Naive thymus-derived CD4-positive, alpha-beta T cell (primary cell): ENCODE data around the gene HOXA3. TPM values are rescaled to one million over a fixed set of nuclear protein-coding genes. Genes with fewer than 3 reads are reported as not detected.

ENCODE experiments used
- ATAC-seq: fragments of 150-1000 bp; cut with Tn5 transposase; 2 replicates; pipeline ENCODE4 v1.10.0; 2021; ENCODE audit warnings: mild to moderate bottlenecking, moderate library complexity
- CTCF ChIA-PET: fragments of 350-600 bp; sonication (Branson Sonifier 250); formaldehyde crosslinking; loops from one replicate; lab custom pipeline; 2021; ENCODE audit warnings: antibody characterized with exemption; lab: Charles Lee
- POLR2A ChIA-PET: fragments of 350-600 bp; sonication (Branson Sonifier 250); formaldehyde crosslinking; loops from one replicate; lab custom pipeline; 2021; ENCODE audit warnings: antibody characterized with exemption, inconsistent platforms; lab: Charles Lee
- DNase-seq, 9 donors: peaks; one replicate each; pipeline versions ENCODE4 v3.0.0 to v3.0.0-alpha.2; 2020 to 2022; ENCODE audit warnings: mixed read lengths in 1 of 9
- H3K27ac ChIP-seq: one replicate; pipeline ENCODE4 v1.7.0; 2013; ENCODE audit warnings: mild to moderate bottlenecking, low read depth, low read length, moderate library complexity
- H3K27me3 ChIP-seq, 2 donors: one replicate each; pipeline ENCODE4 v1.7.0; 2013; ENCODE audit warnings: low read length in 2 of 2, mild to moderate bottlenecking in 2 of 2, moderate library complexity in 2 of 2; ENCODE audit not compliant: control insufficient read depth in 2 of 2, insufficient read depth in 2 of 2
- H3K36me3 ChIP-seq, 3 experiments: 1 replicate in 2 of 3; 2 replicates in 1 of 3; pipeline ENCODE4 v1.7.0; 2013; ENCODE audit warnings: low read length in 3 of 3, mild to moderate bottlenecking in 3 of 3, moderate library complexity in 1 of 3; ENCODE audit not compliant: insufficient read depth in 3 of 3, control insufficient read depth in 2 of 3
- H3K4me1 ChIP-seq, 2 donors: one replicate each; pipeline ENCODE4 v1.7.0; 2013; ENCODE audit warnings: low read length in 2 of 2, mild to moderate bottlenecking in 2 of 2, moderate library complexity in 1 of 2; ENCODE audit not compliant: control insufficient read depth in 2 of 2, insufficient read depth in 2 of 2
- H3K4me3 ChIP-seq: 2 replicates; pipeline ENCODE4 v1.7.0; 2013; ENCODE audit warnings: mild to moderate bottlenecking, low read length
- H3K9me3 ChIP-seq, 3 experiments: 1 replicate in 2 of 3; 2 replicates in 1 of 3; pipeline ENCODE4 v1.7.0; 2013; ENCODE audit warnings: low read length in 3 of 3; ENCODE audit not compliant: control insufficient read depth in 2 of 3
- H3K27ac Mint-ChIP-seq, 9 donors: one replicate each; pipeline ENCODE4 v1.8.0; 2020 to 2022; ENCODE audit warnings: mixed read lengths in 9 of 9, mild to moderate bottlenecking in 8 of 9, moderate library complexity in 5 of 9, inconsistent platforms in 2 of 9
- H3K27me3 Mint-ChIP-seq, 5 donors: one replicate each; pipeline ENCODE4 v1.8.0; 2021 to 2022; ENCODE audit warnings: mixed read lengths in 5 of 5, mild to moderate bottlenecking in 1 of 5
- H3K36me3 Mint-ChIP-seq, 5 donors: one replicate each; pipeline ENCODE4 v1.8.0; 2020 to 2022; ENCODE audit warnings: mixed read lengths in 5 of 5, mild to moderate bottlenecking in 3 of 5, inconsistent platforms in 1 of 5
- H3K4me1 Mint-ChIP-seq, 7 donors: one replicate each; pipeline ENCODE4 v1.8.0; 2020 to 2022; ENCODE audit warnings: mixed read lengths in 7 of 7, mild to moderate bottlenecking in 3 of 7, inconsistent platforms in 1 of 7
- H3K4me3 Mint-ChIP-seq, 10 donors: one replicate each; pipeline ENCODE4 v1.8.0; 2020 to 2022; ENCODE audit warnings: mild to moderate bottlenecking in 10 of 10, mixed read lengths in 10 of 10, moderate library complexity in 6 of 10, inconsistent platforms in 2 of 10
- H3K9me3 Mint-ChIP-seq, 11 donors: one replicate each; pipeline ENCODE4 v1.8.0; 2020 to 2022; ENCODE audit warnings: mixed read lengths in 11 of 11, mild to moderate bottlenecking in 4 of 11, inconsistent platforms in 1 of 11, moderate library complexity in 1 of 11
- intact Hi-C, 2 donors: fragments of 100-400 bp; cut with micrococcal nuclease; formaldehyde crosslinking; loops; one replicate each; pipeline ENCODE4 v1.15.1; 2023
- polyA plus RNA-seq, 2 donors: library from polyadenylated mRNA; unstranded; fragments of 300-500 nt; fragmentation: Illumina TruSeq; gene quantifications; one replicate each; pipeline ENCODE4 v1.2.3, GENCODE V29; 2021
- total RNA-seq, 6 experiments: library from RNA in 5 of 6; stranded (reverse) in 5 of 6; gene quantifications; 1 replicate in 5 of 6; 2 replicates in 1 of 6; pipeline ENCODE4 v1.2.3 and lab custom pipeline; 2021 to 2026

HOXA3 gene
- total RNA-seq (under 1 TPM in 1 of 5 experiments, not detected in 4; 0.12 TPM), polyA plus RNA-seq (not detected), total RNA-seq (lab: John Stamatoyannopoulos, UW) (not detected)

DNA sequence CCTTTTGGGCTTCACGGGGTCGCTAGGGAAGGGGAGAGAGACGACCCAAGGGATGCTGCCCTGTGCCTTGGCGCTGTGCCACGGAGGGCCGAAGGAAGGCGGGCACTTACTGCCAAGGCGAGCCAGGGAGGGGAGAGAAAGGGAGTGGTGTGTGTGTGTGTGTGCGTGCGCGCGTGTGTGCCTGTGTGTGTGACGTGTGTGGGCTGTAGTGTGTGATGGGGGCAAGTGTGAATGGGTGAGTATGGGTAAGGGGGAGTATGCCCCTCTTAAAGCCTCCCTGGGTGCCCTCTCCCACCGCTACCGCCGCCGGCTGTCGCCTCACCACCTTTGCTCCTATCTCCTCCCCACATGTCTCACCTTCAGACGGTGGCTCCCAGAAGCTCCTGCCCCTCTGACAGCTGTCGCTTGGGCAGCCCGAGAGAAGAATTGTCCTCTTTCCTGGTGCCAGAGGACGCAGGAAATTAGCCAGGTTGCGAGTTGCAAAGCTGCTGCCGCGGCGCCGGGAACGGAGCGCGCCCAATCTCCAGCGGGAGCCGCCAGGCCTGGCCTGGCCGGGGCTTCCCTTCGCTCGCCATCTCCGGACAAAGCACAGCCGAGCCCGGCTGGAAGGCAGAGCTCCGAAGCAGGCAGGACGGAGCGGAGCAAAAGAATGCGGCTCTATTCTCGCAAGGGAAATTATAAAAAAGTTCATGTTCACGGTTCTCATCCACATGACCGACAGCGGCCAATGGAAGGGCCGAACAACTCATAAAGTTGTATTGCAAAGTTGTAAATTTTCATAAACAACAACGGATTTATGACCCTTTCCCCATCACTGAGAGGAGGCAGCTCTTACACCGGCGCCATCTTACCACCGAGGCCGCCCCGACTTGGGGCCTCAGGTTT lies at the start of gene HOXA3:
HOXA3 (minus strand) TSS at position 653 of the 885 bp plus-strand sequence. CDS start 41,943 bp downstream, outside the sequence.
- peaks cover 0 to 5% (median 0%) of the 10 kb centered on the region in 11 donors for H3K9me3 Mint-ChIP-seq
- no peak within 1 kb of the TSS for H3K27ac ChIP-seq
- peak within 1 kb of the TSS in 3 of 9 donors; percentile 2 to 79 (median 69) for H3K27ac Mint-ChIP-seq
- ChIA-PET CTCF (interaction anchor here (1.3 to 4.2 kb wide), 2 partner anchors 10 to 11 kb away, joined by 4 to 42 read pairs; no protein-coding TSS in a partner anchor), POLR2A (no interaction called here)
- DNase-seq: peak in 1 of 9 donors; percentile 21
- no peaks in the 10 kb centered on the region for H3K36me3 ChIP-seq
- peaks cover 39 to 52% of the 10 kb centered on the region in 2 donors for H3K4me1 ChIP-seq
- peaks cover 59 to 71% of the 10 kb centered on the region in 2 donors for H3K27me3 ChIP-seq
- peaks cover 21 to 67% (median 49%) of the 10 kb centered on the region in 7 donors for H3K4me1 Mint-ChIP-seq
- H3K4me3 ChIP-seq: no peak within 1 kb of the TSS
- ATAC-seq: no peak
- peaks cover 70 to 93% (median 86%) of the 10 kb centered on the region in 5 donors for H3K27me3 Mint-ChIP-seq
- H3K36me3 Mint-ChIP-seq: peaks cover 0 to 3% (median 0%) of the 10 kb centered on the region in 5 donors
- intact Hi-C loops: loop anchor here (2.0 to 5.0 kb wide), 2 partner anchors 35 to 53 kb away; partner anchors contain the start of gene HOXA11 (in 2 of the 2)
- no peaks in the 10 kb centered on the region for H3K9me3 ChIP-seq
- peak within 1 kb of the TSS; percentile 47 to 80 (median 77) for H3K4me3 Mint-ChIP-seq

DNA sequence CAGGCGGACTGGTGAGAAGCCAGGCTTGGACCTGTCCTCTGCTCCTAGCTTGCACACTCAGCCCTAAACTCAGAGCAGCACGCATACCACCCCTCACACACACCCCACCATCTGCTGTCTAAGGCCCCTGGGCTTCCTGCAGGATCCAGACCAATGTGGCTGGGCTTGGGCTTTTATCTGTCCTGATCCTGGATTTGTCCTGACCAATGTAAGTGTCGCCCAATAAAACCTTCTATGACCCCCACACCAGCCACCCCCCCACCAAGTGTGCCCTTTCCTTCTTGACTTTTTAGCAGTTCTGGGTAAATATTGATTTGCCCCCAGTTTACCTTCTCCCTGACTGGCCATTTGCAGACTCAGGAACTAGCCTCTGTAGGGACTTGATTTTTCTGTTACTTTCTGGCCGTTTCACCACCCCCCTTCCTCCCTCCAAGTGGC lies 49.2 kb upstream of the HOXA3 start:
- CTCF ChIA-PET: no interaction called here
- POLR2A ChIA-PET: no interaction called here
- H3K4me3 Mint-ChIP-seq: peak overlapping the region in 7 of 10 donors; percentile 69 to 85 (median 75)
- Histone ChIP-seq H3K27me3 (peaks cover 28 to 59% of the 10 kb centered on the region in 2 donors), H3K36me3 (no peaks in the 10 kb centered on the region), H3K9me3 (no peaks in the 10 kb centered on the region), H3K27ac (no peak overlapping the region), H3K4me3 (no peak overlapping the region), H3K4me1 (peaks cover 15 to 18% of the 10 kb centered on the region in 2 donors)
- intact Hi-C loops: loop anchor here (2.0 to 5.0 kb wide), 2 partner anchors 17 to 41 kb away; partner anchors contain the start of genes EVX1 (in 1 of the 2) and HOXA11 (in 1 of the 2)
- peaks cover 9 to 60% (median 52%) of the 10 kb centered on the region in 7 donors for H3K4me1 Mint-ChIP-seq
- H3K36me3 Mint-ChIP-seq: peaks cover 0 to 5% (median 0%) of the 10 kb centered on the region in 5 donors
- H3K9me3 Mint-ChIP-seq: peaks cover 0 to 14% (median 3%) of the 10 kb centered on the region in 11 donors
- DNase-seq: no peak
- ATAC-seq: no peak
- peaks cover 83 to 89% (median 86%) of the 10 kb centered on the region in 5 donors for H3K27me3 Mint-ChIP-seq
- H3K27ac Mint-ChIP-seq: peak overlapping the region in 1 of 9 donors; percentile 65

DNA sequence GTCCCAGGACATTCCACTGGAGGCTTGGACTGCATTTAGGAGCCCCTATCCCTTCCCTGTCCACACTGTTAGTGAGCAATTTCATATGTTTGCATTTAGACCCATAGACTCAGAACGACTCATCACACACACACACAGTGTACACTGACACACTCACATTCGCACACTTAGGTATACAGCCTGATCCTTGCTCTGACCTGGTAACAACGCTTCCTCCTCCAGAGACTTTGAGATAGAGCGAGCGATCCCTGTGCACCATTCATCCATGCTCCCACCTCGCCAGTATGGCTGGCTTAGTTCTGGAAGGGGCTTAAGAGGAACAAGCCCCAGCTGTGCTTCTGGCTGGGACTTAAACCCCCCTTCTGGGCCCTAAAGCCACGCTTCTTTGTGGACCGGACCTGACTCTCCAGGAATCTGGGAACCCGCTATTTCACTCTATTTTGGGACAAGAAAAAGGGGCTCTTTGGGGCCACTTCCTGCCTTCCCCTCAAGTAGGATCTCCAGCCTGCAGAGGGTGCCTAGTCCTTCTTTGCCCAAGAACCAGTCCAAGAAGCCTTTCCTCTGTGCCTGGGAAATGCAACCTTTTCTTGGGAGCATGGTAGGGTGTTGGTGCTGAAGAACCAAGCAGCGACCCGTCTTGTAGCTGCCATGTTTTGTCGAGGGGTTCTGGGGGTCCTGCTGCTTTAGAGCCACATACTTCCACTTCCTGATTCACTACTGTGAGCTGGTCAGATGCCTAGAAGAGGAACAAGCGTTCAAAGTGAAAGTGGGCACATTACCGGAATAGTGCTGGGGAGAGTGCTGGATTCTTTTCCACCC lies 48.6 kb upstream of the HOXA3 start:
- peak overlapping the region in 4 of 9 donors; percentile 18 to 86 (median 68) for H3K27ac Mint-ChIP-seq
- H3K4me1 ChIP-seq: peaks cover 15 to 18% of the 10 kb centered on the region in 2 donors
- no peaks in the 10 kb centered on the region for H3K36me3 ChIP-seq
- ATAC-seq: peak; percentile 46
- intact Hi-C loops: loop anchor here (2.0 to 5.0 kb wide), 2 partner anchors 16 to 41 kb away; partner anchors contain the start of genes EVX1 (in 1 of the 2) and HOXA11 (in 1 of the 2)
- peak overlapping the region; percentile 41 to 85 (median 76) for H3K4me3 Mint-ChIP-seq
- ChIA-PET CTCF (no interaction called here), POLR2A (no interaction called here)
- peaks cover 0 to 14% (median 1%) of the 10 kb centered on the region in 11 donors for H3K9me3 Mint-ChIP-seq
- peaks cover 82 to 88% (median 85%) of the 10 kb centered on the region in 5 donors for H3K27me3 Mint-ChIP-seq
- no peak for DNase-seq
- H3K4me1 Mint-ChIP-seq: peaks cover 9 to 59% (median 52%) of the 10 kb centered on the region in 7 donors
- peak overlapping the region; percentile 11 for H3K4me3 ChIP-seq
- H3K27me3 ChIP-seq: peaks cover 27 to 60% of the 10 kb centered on the region in 2 donors
- H3K9me3 ChIP-seq: no peaks in the 10 kb centered on the region
- H3K36me3 Mint-ChIP-seq: peaks cover 0 to 5% (median 0%) of the 10 kb centered on the region in 5 donors
- no peak overlapping the region for H3K27ac ChIP-seq

DNA sequence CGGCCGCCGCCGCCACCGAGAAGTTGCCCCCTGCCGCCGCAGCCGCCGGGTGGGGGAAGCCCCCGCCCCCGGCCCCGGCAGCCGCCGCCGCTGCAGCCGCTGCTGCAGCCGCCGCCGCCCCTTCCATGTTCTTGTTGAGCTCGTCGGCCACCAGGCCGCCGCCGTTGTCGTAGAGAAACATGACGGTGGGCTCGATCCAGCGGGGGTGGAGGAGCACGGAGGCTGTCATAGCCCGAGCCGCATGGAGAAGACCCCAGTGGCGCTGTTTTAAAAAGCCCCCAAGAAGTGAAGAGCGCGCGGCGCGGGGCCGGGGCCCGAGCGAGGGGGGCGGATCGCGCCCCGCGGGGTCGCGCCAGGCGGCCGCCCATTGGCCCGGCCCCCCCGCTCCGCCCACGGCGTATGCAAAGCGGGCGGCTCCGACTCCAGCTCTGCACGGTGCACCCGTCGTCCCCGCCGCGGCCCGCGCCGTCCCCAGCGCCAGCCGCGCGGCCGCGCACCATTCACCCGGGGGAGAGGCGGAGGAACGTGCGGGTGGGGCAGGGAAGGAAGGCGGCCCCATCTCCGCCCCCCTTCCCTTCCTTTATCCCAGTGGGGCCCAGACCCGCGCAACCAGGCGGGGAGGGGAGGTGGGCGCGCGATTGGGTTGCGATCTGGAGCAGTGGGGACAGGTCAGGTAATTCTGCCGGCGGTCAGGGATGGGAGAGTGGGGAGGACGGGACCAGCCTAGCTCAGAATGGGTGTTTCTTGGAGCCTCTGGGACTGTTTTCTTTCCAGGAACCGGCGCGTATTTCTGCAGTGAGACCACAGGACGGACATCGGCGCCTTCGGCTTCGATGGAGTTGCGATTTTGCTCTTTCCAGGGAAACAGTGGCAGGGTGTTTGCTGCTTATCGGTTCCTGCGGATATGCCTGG lies 47.7 kb upstream of the HOXA3 start, which contains the start of gene HOXA13:
HOXA13 (minus strand) TSS at position 243 of the 912 bp plus-strand sequence; CDS start at position 229, 14 bp downstream.
- peaks cover 0 to 5% (median 0%) of the 10 kb centered on the region in 5 donors for H3K36me3 Mint-ChIP-seq
- CTCF ChIA-PET: no interaction called here
- peaks cover 9 to 51% (median 45%) of the 10 kb centered on the region in 7 donors for H3K4me1 Mint-ChIP-seq
- ATAC-seq: peak; percentile 63
- intact Hi-C loops: loop anchor here (2.0 to 10.0 kb wide), 7 partner anchors 15 to 1755 kb away; partner anchors contain the start of genes EVX1 (in 1 of the 2), HOXA11 (in 1 of the 2) and TRIL (in 1 of the 2)
- no peak within 1 kb of the TSS for H3K27ac ChIP-seq
- peaks cover 22 to 58% of the 10 kb centered on the region in 2 donors for H3K27me3 ChIP-seq
- peaks cover 15 to 18% of the 10 kb centered on the region in 2 donors for H3K4me1 ChIP-seq
- H3K27me3 Mint-ChIP-seq: peaks cover 83 to 87% (median 86%) of the 10 kb centered on the region in 5 donors
- H3K4me3 ChIP-seq: peak within 1 kb of the TSS; percentile 11
- DNase-seq: peak in 1 of 9 donors; percentile 22
- no peaks in the 10 kb centered on the region for H3K9me3 ChIP-seq
- H3K36me3 ChIP-seq: no peaks in the 10 kb centered on the region
- H3K9me3 Mint-ChIP-seq: peaks cover 0 to 12% (median 0%) of the 10 kb centered on the region in 11 donors
- H3K4me3 Mint-ChIP-seq: peak within 1 kb of the TSS; percentile 51 to 91 (median 78)
- H3K27ac Mint-ChIP-seq: peak within 1 kb of the TSS in 4 of 9 donors; percentile 65 to 86 (median 69)
- POLR2A ChIA-PET: interaction anchor here (1.3 kb wide), 1 partner anchor 26 kb away, joined by 4 read pairs; the partner anchor contains the start of gene HOXA10
